Suprapubic skin (tissue), 4 donors: ENCODE data around the gene PRMT5.

ENCODE experiments used
- EP300 ChIP-seq: sonication (generic); formaldehyde crosslinking; IDR thresholded peaks from one replicate; pipeline ENCODE4 v1.6.1; 2017; ENCODE audit warnings: antibody characterized with exemption
- POLR2A ChIP-seq, 2 donors: fragments of 450-650 bp; IDR thresholded peaks; one replicate each; pipeline ENCODE4 v1.6.1; 2017; ENCODE audit warnings: antibody characterized with exemption in 2 of 2, mild to moderate bottlenecking in 2 of 2, moderate library complexity in 2 of 2
- POLR2AphosphoS5 ChIP-seq, 3 donors: sonication (generic); formaldehyde crosslinking; IDR thresholded peaks; one replicate each; pipeline ENCODE4 v1.6.1; 2017; ENCODE audit warnings: antibody characterized with exemption in 3 of 3
- TF ChIP-seq, protein P1 (sequence below), 2 donors: fragments of 200-600 bp in 1 of 2; fragments of 450-650 bp in 1 of 2; sonication (generic) in 1 of 2; IDR thresholded peaks; one replicate each; pipeline ENCODE4 v1.5.1; 2016 to 2019; ENCODE audit warnings: antibody characterized with exemption in 2 of 2, mild to moderate bottlenecking in 1 of 2, moderate library complexity in 1 of 2

DNA sequence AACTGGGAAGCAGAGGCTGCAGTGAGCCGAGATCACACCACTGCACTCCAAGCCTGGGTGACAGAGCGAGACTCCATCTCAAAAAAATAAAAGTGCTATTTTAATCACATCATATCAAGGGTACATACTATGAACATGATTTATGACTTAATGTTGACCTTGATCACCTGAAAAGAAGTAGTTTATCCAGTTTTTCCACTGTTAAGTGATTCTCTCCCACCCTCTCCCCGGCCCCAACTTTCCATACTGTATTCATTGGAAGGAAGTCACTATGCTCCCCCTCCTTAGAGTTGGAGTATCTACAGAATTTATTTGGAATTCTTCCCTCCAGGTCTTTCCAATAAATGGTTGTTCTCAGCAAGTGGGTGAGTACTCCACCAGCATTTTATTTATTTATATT is 3.0 kb upstream of the PRMT5 start:
- TF ChIP-seq, protein P1, sequence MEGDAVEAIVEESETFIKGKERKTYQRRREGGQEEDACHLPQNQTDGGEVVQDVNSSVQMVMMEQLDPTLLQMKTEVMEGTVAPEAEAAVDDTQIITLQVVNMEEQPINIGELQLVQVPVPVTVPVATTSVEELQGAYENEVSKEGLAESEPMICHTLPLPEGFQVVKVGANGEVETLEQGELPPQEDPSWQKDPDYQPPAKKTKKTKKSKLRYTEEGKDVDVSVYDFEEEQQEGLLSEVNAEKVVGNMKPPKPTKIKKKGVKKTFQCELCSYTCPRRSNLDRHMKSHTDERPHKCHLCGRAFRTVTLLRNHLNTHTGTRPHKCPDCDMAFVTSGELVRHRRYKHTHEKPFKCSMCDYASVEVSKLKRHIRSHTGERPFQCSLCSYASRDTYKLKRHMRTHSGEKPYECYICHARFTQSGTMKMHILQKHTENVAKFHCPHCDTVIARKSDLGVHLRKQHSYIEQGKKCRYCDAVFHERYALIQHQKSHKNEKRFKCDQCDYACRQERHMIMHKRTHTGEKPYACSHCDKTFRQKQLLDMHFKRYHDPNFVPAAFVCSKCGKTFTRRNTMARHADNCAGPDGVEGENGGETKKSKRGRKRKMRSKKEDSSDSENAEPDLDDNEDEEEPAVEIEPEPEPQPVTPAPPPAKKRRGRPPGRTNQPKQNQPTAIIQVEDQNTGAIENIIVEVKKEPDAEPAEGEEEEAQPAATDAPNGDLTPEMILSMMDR (IDR thresholded peaks at IDR 0.05), result no peak
- TF ChIP-seq POLR2AphosphoS5 (IDR thresholded peaks at IDR 0.05), result no peak
- TF ChIP-seq POLR2A (IDR thresholded peaks at IDR 0.05), result no peak
- no peak for TF ChIP-seq EP300
